OCI-LY3 (cell line): ENCODE results near the gene SERPINB8.

ENCODE experiments used
- CTCF ChIP-seq: fragments of 200-600, 300-600 bp; sonication (generic); IDR thresholded peaks from 2 replicates; pipeline ENCODE4 v1.5.1; 2014; ENCODE audit warnings: antibody characterized with exemption, low read length, low read depth
- EZH2phosphoT487 ChIP-seq: fragments of 200-600 bp; shearing (Covaris generic); IDR thresholded peaks from 2 replicates; pipeline ENCODE4 v1.6.1; 2018; ENCODE audit warnings: antibody characterized with exemption, mixed run types, low read depth

DNA sequence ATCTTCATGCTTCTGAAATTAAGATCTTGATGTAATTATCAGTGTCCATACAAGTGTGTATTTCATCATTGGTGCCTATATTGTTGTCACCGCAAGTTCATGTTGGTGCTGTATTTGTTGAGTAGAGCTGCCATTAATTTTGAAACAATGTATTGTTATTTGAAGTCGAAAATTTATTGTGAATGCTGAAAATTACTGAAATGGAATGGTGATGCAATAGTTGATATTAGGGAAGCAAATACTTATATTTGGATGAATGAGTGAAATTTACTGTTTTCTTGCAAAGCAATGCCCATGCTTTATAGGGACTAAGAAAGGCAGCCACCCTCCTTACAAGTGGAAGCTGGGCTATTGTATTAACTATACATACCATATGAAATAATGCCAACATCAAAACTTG, 41.6 kb downstream of the SERPINB8 start:
- TF ChIP-seq CTCF = no peak
- no peak for TF ChIP-seq EZH2phosphoT487
